GM12873 (cell line): ENCODE results near the gene CNMD.

Source experiments
- CTCF ChIP-seq: IDR thresholded peaks from 2 replicates; pipeline ENCODE4 v1.5.1; 2012; ENCODE audit warnings: low read depth, mild to moderate bottlenecking, moderate library complexity, low read length, control low read depth; ENCODE audit not compliant: insufficient read depth; ENCODE audit errors: missing control alignments

Gene CNMD

GRCh38 chr13:52765611-52766390, 26.2 kb upstream of the CNMD start:
- TF ChIP-seq CTCF: no peak

- no peak for TF ChIP-seq CTCF
Measured at GRCh38 chr13:52760077-52760476, 20.5 kb upstream of the CNMD start.

GRCh38 chr13:52758114-52758513, 18.5 kb upstream of the CNMD start:
- no peak for TF ChIP-seq CTCF

- no peak for TF ChIP-seq CTCF
Measured at GRCh38 chr13:52751196-52751595, 11.6 kb upstream of the CNMD start.

GRCh38 chr13:52750713-52751112, 11.1 kb upstream of the CNMD start:
- no peak for TF ChIP-seq CTCF

- no peak for TF ChIP-seq CTCF
Measured at GRCh38 chr13:52749419-52749818, 9.8 kb upstream of the CNMD start.

- TF ChIP-seq CTCF: no peak
Measured at GRCh38 chr13:52746141-52746540, 6.5 kb upstream of the CNMD start.
